HL-60 (cell line): ENCODE results near the gene ACVR1B.

ENCODE experiments used
- DNase-seq, 2 experiments: peaks; one replicate each; pipeline ENCODE4 v3.0.0-alpha.2; 2010 to 2020; ENCODE audit warnings: low read depth in 1 of 2, low spot score in 1 of 2
- H3K27ac ChIP-seq: fragments of 250-450 bp; sonication (Bioruptor Pico); replicated peaks from 2 replicates; pipeline ENCODE4 v1.5.1; 2020; ENCODE audit warnings: mild to moderate bottlenecking, moderate library complexity
- H3K27me3 ChIP-seq: fragments of 250-450 bp; sonication (Bioruptor Pico); 2 replicates; pipeline ENCODE4 v1.5.1; 2021; ENCODE audit warnings: mild to moderate bottlenecking, moderate library complexity; ENCODE audit not compliant: insufficient read depth, poor library complexity, severe bottlenecking
- H3K4me3 ChIP-seq: replicated peaks from 2 replicates; pipeline ENCODE4 v1.5.1; 2011; ENCODE audit warnings: mild to moderate bottlenecking, control low read depth, low read length; ENCODE audit not compliant: insufficient read depth
- GABPA ChIP-seq: IDR thresholded peaks from 2 replicates; pipeline ENCODE4 v1.6.1; 2012; ENCODE audit warnings: low read depth
- POLR2AphosphoS5 ChIP-seq: IDR thresholded peaks from 2 replicates; pipeline ENCODE4 v1.6.1; 2012; ENCODE audit warnings: low read depth
- REST ChIP-seq: IDR thresholded peaks from 2 replicates; pipeline ENCODE4 v1.6.1; 2012; ENCODE audit warnings: low read depth; ENCODE audit not compliant: insufficient replicate concordance
- SPI1 ChIP-seq: IDR thresholded peaks from 2 replicates; pipeline ENCODE4 v1.6.1; 2012; ENCODE audit warnings: low read depth, mild to moderate bottlenecking, borderline replicate concordance
- TF ChIP-seq, protein P1 (sequence below): IDR thresholded peaks from one replicate; pipeline ENCODE4 v1.5.1; 2011; ENCODE audit warnings: low read length, control low read depth, inconsistent platforms; ENCODE audit not compliant: insufficient read depth

The ACVR1B gene

GRCh38 chr12:52004042-52004648, 52.6 kb downstream of the ACVR1B start:
- H3K4me3 ChIP-seq, result no peak overlapping the region
- peaks cover 22% of the 10 kb centered on the region for H3K27me3 ChIP-seq
- TF ChIP-seq, protein P1, sequence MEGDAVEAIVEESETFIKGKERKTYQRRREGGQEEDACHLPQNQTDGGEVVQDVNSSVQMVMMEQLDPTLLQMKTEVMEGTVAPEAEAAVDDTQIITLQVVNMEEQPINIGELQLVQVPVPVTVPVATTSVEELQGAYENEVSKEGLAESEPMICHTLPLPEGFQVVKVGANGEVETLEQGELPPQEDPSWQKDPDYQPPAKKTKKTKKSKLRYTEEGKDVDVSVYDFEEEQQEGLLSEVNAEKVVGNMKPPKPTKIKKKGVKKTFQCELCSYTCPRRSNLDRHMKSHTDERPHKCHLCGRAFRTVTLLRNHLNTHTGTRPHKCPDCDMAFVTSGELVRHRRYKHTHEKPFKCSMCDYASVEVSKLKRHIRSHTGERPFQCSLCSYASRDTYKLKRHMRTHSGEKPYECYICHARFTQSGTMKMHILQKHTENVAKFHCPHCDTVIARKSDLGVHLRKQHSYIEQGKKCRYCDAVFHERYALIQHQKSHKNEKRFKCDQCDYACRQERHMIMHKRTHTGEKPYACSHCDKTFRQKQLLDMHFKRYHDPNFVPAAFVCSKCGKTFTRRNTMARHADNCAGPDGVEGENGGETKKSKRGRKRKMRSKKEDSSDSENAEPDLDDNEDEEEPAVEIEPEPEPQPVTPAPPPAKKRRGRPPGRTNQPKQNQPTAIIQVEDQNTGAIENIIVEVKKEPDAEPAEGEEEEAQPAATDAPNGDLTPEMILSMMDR, result peak; percentile 29
- TF ChIP-seq POLR2AphosphoS5, result no peak
- TF ChIP-seq REST, result no peak
- no peak for TF ChIP-seq GABPA
- H3K27ac ChIP-seq, result no peak overlapping the region
- DNase-seq, result peak in 1 of 2 experiments; percentile 11

DNA sequence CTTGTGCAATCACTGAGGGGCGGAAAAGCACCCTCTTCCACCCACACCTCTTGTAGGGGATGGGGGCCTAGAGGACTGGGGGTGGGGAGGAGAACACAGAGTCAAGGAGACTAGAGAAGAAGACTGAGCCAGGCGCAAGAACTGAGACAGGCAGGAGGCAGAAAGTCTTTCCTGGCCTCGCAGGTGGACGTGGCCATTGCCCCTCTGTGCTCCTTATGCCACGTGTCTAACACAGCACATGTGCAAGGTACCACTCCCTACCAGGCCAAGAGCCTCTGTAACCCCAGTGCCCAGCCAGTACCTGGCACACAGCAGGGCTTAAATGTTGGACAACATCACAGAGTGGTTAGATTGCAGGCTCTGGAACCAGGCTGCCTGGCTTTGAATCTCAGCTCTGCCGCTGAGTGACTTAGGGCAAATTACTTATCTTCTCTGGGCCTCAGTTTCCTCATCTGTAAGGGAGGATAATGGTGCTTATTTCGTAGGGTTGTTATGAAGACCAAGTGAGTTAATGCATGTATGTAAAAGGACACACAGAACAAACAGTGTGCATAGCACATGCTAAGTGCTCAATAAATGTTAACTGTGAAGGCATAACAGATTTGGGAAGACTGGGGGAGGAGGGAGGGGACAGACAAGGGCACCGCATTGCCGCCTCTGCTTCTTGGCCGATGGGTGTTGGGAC, 53.9 kb downstream of the ACVR1B start:
- TF ChIP-seq, protein P1, result no peak
- TF ChIP-seq GABPA (no peak), SPI1 (no peak)
- no peak for DNase-seq
- Histone ChIP-seq H3K27ac (no peak overlapping the region), H3K27me3 (peaks cover 24% of the 10 kb centered on the region), H3K4me3 (no peak overlapping the region)

GRCh38 chr12:52005903-52006703, 54.6 kb downstream of the ACVR1B start:
- peak in 1 of 2 experiments; percentile 86 for DNase-seq
- Histone ChIP-seq H3K27ac (no peak overlapping the region), H3K27me3 (peaks cover 24% of the 10 kb centered on the region), H3K4me3 (no peak overlapping the region)
- TF ChIP-seq REST (no peak), SPI1 (peak; percentile 81)

DNA sequence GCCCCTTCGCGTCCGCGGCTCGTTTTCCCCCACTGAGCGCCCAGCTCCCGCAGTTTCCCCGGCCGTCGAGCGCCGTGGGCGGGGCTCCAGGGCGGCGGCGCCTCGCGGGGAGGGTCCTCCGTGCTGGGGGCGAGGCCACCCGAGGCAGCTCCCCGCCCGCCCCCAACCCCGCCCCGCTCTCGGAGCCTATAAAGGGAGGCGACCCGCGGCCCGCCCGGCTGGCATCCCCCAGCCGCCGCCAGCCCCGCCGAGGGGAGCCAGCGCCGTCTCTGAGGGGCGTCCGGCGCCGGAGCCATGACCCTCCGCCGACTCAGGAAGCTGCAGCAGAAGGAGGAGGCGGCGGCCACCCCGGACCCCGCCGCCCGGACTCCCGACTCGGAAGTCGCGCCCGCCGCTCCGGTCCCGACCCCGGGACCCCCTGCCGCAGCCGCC, 55.2 kb downstream of the ACVR1B start, which contains the start of gene TAMALIN:
Gene TAMALIN, plus strand, starts transcription at position 221 of the 432 bp plus-strand sequence. Its CDS starts 74 bp downstream, at position 295.
- Histone ChIP-seq H3K4me3 (no peak within 1 kb of the TSS; the same call in 1 of the 2 replicates), H3K27ac (no peak within 1 kb of the TSS), H3K27me3 (peaks cover 24% of the 10 kb centered on the region)
- TF ChIP-seq, protein P1, result no peak
- TF ChIP-seq GABPA (no peak), POLR2AphosphoS5 (no peak), SPI1 (no peak), REST (no peak)
- no peak for DNase-seq
